T1000 (cell line): ENCODE results near the gene TMEM273.

ENCODE experiments used
- DNase-seq: peaks from one replicate; lab custom pipeline; 2025; ENCODE audit warnings: mixed read lengths; lab: John Stamatoyannopoulos, UW

The TMEM273 gene, protein sequence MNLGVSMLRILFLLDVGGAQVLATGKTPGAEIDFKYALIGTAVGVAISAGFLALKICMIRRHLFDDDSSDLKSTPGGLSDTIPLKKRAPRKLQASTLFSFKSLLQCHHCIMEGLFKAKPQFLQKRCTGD

DNA sequence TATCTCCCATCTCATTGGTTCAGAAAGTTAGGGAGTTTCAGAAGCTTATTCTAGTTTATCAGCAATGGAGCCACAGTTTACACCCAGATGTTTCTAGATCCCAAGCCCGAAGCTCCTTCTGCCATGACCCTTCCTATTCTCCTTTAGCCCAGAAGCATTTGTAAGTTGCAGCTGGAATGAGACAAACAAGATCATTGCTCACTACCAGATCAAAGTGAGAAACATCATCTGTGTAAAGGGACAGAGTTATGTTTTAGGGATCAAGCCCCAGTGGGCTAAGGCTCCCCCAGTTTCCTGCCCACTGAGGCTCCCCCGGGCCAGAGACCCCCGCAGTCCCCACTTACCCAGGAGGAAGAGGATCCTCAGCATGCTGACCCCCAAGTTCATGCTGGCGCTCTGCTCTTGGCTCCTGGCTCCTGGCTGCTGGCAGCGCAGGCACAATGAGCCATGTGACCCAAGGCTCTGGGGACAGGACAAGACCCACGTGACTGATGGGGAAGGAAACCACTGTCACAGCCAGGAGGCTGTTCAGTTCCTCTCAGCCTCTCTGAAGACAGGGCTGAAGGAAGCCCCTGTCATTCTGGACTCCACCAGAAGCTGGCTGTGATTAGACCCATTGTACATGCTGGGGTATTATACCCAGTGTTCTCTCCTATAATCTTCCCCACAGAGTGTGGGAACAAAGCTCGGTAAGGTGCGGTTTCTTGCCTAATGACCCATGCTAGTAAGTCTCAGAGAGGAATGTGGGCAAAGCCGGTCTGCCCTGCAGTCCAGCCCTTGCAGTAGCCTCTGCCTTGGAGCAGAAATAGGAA, at the start of gene TMEM273:
Gene TMEM273, minus strand, starts transcription at position 442 of the 812 bp plus-strand sequence. Its CDS starts 55 bp downstream, at position 387.
- no peak for DNase-seq

DNA sequence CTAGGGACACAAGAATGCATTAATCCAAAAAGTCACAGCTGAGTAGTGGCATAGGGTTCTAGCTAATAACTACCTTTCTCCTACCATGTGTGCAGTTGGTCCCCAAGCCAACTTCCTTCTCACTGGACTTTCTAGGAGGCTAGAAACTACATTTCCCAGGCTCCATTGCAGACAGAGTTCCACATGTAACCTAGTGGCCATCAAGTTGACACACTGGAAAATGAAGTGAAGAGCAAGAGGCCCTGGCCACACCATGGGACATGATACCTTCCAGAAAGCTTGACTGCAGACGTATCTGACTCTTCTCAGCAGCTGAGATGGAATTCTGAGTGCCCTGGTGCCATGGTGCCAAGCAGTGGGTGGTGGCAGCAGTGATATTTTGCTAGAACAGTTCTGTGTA, 49.8 kb upstream of the TMEM273 start:
- no peak for DNase-seq

DNA sequence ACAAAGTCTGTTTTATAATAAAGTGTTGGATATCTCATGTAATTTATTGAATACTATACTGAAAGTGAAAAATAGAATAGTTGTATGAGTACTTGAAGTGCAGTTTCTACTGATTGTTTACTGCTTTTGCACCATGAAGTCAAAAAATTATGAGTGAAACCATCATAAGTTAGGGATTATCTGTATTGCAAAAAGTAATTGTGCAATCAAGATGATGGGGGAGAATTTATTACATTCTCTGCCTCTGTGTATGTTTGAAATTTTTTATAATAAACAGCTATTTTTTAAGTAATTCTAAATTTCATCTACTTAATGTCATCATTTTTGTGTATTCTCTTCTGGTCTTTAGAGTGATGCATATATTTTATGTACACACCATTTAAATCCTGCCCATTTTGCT, 47.2 kb upstream of the TMEM273 start:
- no peak for DNase-seq

DNA sequence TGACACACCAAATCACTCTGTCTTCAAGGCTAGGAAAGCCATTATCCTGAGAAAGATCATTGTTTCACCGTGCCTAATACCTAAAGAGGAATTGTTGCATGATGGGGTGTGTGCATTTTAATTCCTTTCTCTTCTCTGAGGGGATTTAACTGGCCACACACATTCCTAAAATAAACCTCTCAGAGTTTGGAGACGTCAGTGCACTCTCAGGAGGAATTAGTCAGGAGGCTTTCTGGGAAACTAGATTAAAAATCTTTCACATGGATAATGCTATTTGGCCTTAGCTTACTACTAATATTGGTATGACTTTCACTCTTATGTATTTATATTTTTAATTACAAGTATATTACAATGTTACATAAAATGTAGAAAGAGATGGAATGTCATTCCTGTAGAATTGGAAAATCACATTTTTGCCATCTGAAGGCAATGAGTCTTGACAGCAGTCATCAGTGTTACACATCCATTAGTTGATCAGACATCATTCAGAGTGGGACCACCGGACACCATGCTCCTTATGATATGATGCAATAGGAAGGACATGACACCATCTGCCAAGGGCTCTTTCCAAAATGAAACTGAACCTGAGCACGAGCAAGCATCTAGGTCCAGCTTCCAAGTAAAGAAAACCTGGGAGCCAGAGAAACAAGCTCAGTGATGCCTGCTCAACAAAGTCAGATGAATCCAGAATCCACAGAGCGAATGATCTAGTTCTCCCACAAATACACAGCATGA, 43.1 kb upstream of the TMEM273 start:
- no peak for DNase-seq

DNA sequence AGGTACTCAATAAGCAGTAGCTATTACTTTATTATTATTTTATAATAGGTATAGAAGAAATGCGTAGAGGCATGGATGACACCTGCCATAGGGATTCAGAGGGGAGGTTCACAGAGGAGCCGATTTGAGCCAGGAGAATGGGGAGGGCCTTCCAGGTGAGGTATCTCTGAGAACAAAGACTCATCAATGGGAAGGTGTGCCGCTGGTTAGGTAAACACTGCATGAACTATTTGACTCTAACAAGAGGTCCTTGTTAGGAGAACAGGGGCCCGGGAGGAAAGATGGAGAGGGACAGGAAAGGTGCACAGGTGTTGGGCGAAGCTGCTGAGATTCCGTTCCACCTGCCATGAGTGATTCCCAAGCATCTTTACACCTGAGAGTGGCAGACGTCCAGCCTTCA, 41.8 kb upstream of the TMEM273 start:
- no peak for DNase-seq

DNA sequence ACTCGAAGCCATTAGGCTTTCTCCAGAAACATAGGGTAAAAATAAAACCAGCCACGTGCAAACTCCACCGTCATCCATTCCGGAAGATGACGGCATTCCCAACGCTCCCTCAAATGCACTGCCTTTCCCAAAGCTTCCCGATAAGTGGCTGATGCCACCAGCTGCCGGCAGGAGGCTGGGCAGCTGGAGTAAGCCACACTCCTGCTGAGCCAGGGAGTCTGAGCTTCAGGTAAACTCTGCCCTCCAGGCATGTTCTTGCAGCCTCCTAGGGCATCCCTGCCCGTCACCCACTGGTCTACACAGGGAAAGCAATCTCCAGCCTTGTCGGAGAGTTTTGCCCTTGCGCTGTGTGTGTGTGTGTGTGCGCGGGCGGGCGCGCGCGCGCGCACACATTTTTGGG, 40.5 kb upstream of the TMEM273 start:
- DNase-seq: no peak

DNA sequence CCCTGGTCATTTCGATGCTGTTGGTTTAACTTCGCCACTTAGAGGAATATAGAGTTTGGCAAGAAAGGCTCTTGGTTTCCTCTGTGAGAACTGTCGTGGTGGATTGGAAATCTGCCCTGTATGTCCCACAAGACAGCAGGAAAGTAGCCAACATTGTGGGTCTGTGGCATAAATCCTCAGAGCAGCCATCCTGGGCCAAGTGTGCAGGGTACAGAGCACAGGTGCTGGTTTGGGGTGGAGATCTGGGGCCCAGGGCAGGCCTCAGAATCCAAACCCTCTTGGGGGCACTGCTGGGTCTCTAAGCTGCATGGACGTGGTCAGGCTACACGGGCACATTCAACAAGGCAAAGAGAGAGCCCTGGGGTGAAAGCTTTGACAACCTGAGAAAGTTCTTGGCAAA, 39.2 kb upstream of the TMEM273 start:
- DNase-seq: no peak

DNA sequence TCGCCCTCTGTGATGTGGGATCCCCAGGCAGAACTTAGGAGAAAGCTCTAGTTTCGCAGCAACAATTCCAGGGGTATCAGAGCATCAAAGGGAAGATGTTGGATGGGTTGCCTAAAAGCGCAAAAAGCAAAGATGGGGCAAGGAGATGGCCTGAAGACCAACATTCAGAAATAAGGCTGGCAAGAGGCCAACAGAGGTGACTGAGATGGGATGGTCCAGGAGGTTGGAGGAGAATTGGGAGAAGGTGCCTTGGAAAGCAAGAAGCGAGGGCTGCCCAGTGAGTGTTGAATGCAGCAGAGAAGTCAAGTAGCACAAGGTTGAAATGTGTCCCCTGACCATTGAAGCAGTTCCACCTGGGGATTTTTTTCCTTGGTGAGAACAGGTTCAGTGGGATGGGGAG, 38.4 kb upstream of the TMEM273 start:
- no peak for DNase-seq

DNA sequence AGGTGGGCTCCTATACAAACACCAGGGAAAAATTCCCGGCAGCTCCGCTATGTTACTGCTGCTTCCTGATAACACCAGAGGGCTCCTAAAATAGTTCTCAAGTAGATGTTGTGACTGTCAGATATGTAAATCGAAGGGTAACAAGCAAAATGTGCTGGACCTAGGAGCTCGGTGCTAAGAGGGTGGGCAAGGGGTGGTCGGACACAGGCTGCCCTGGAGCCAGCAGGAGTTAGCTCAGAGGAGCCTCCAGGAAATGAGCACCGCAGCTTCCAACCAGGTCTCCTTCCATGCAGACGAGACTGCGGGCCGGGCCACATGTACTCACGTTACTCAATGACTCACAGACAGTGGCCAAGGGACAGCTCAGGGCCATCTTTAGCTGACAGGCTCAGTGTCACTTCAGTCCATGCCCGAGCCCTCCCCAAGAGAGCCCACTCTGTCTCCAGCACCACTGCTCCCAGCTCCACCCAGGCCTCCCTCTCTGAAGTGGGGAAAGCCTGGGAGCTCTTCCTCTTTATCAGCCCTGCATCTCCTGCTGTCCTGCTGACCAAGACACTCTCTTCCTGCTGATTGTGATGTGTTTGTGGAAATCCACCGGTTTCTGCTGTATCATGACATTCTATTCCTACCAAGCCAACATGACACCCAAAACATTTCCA, 37.2 kb upstream of the TMEM273 start:
- DNase-seq: no peak

DNA sequence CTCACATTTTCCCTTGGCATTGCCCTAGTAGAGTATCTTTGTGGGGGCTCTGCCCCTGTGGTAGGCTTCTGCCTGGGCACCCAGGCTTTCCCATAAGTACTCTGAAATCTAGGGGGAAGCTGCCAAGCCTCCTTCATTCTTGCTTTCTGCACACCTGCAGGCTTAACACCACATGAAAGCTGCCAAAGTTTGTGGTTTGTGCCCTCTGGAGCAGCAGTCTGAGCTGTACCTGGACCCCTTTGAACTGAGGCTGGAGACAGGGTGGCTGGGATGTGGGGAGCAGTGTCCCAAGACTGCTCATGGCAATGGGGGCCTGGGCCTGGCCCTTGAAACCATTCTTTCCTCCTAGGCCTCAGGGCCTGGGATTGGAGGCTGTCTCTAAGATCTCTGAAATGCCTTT, 35.0 kb upstream of the TMEM273 start:
- DNase-seq: no peak

DNA sequence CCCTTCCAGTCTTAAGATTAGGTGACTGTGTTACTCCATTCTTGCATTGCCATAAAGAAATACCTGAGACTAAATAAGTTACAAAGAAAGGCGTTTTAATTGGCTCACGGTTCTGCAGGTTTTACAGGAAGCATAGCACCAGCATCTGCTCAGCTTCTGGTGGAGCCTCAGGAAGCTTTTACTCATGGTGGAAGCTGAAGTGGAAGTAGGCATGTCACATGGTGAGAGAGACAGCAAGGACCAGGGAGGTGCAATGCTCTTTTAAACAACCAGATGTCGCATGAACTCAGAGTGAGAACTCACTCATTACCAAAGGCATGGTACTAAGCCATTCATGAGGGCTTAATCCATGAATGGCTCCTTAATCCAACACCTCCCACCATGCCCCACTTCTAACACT, 34.0 kb upstream of the TMEM273 start:
- DNase-seq: no peak

DNA sequence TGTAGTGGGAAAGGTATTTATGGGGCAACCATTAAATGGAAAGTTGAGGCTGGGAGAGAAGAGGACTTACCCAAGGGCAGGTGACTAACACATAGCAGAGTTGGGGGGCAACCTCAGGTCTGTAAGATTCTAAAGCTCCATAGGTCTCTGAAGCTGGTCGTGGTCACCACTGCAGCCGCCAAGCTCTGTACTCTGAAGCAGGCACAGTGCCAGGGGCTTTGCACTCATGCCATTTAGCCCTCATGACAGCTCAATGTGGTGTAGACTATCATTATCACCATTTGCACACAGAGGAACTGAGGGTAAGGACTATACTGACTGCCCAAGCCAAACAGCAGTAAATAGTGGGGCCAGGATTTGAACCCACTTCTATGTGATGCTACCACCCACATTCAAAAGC, 32.5 kb upstream of the TMEM273 start:
- DNase-seq: no peak

DNA sequence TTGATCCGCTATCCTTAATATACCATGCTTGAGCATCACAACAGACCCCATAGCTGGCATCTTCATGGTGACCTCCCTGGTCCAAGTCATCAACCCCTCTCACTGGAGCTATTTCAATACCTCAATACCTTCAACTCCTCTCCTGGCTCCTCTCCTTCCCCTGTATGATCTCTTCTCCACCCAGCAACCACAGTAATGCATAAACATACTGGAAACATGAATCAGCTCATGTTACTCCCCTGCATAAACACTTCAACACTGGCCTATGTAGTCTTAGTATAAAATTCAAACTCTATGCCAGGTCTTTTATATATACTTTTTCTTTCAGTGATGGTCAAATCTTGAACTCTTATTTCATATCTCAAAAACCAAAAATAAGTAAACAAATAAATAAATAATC, 31.8 kb upstream of the TMEM273 start:
- DNase-seq: no peak

DNA sequence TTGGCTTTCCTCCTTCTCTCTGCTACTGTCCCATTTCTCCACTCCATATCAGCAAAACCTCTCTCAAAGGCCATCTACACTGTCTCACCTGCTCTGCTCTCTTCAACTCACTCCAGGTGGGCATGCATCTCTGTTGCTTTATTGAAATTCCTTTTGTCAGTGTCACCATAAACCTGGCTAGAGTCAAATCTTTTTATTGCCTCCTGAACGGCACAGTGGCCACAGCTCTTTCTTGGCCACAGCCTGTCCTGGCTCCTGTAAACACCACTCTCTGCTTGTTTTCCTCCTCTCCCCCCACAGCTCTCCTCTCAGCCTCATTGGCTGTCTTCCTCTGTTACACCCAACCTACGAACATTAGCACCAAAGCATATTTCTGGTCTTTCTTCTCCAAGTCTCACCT, 31.1 kb upstream of the TMEM273 start:
- DNase-seq: no peak

DNA sequence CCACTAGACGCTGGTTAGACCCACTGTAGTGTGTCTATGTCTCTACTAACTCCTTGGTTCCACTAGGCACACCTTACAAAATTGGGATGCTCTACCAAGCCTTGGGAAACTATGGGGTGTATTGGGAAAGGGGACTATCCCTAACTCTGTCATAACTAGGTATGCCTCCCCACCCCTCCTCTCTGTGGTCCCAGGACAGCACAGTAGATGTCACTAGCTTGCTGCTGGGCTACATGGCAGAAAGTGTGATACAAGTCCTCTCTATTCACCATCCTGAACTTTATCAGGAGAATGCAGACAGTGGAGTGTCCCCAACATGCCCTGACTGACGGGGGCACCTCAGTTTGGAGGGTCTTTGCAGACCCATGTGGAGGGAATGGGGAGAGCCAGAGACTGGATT, 30.3 kb upstream of the TMEM273 start:
- DNase-seq: no peak

DNA sequence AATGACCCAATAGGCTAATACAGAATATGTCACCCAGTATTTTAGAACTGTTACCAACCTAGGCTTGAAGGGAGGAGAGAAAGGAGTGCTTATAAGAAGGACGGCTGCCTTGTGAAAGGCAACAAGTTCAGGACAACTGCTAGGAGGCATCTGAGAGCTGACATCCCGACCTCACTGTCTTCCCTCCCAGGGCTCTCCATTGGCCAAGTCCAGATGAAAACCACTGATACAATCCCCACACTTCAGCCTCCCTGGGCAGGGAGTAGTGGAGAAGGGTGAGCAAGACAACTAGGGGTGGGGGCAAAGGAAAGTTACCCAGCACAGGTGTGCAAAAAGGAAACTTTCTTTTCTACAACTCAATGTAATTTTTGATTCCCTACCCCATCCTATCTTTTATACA, 29.5 kb upstream of the TMEM273 start:
- DNase-seq: no peak

DNA sequence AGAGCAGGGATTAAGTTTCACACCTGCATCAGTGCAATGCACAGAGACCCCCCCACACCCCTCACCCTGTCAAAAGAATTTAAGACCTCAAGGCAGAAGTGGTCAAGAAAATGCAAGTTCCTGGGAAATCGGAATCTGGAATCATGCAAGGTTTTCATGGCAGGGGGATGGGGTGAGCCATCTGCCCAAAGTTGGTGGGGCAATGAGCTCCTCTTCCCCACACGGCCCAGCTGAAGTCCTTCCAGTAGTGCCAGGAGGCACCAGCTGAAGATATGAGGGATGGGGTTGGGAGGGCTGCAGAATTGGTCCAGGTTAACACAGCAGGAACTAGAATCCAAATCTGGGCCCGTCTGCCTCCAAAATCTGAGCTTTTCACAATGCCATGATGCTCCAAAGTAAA, 25.0 kb upstream of the TMEM273 start:
- no peak for DNase-seq

DNA sequence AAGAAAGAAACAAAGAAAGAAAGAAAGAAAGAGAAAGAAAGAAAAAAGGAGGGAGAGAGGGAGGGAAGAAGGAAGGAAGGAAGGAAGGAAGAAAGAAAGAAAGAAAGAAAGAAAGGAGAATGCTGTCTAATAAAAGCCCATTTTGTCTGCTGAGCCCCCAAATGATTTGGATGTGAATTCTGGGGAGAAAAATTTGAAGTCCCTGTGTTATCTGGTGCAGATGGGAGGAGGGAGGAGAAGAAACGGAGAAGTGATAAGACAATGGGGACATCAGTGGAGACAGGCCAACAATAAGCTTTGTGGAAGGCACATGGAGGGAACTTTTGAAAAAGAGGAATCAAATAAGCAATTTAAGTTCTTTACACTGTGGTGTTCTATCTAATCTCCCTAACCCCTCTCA, 24.6 kb upstream of the TMEM273 start:
- no peak for DNase-seq

DNA sequence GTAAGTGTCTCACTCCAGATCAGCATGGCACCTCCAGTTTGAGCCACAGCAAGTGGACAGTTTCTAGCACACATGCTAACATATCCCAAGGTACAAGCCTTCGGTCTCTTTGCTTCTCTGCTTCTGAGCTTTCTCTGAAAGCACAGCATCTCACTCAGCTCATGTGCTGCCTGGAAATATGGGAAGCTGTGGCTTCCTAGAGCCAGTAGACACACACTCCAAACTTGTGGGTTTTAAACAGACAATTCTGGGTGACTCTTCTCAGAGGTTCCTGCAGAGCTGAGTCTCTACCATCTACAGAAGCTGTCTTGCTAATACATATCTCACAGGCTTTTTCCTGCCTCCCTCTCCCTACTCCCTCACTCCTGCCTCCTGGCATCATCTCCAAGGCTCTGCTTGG, 23.9 kb upstream of the TMEM273 start:
- DNase-seq: no peak

DNA sequence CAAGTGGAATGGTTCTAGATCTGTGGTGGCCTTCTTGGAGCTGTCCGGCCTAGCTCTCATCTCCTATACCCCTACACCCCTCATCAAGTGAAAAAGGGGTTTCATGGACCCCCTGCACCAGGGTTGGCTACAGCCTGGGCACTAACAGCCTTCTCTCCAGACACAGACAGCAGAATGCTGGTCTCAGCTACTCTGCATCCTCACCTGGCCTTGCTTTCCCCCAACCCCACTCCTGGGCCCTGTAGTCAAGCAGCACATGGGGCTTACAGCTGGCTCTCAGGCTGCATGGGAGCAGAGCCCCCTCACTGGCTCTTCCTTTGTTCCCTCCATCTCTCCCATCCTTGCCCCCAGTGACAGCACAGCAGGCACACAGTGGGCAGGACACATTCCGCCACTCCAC, 20.8 kb upstream of the TMEM273 start:
- DNase-seq: no peak

DNA sequence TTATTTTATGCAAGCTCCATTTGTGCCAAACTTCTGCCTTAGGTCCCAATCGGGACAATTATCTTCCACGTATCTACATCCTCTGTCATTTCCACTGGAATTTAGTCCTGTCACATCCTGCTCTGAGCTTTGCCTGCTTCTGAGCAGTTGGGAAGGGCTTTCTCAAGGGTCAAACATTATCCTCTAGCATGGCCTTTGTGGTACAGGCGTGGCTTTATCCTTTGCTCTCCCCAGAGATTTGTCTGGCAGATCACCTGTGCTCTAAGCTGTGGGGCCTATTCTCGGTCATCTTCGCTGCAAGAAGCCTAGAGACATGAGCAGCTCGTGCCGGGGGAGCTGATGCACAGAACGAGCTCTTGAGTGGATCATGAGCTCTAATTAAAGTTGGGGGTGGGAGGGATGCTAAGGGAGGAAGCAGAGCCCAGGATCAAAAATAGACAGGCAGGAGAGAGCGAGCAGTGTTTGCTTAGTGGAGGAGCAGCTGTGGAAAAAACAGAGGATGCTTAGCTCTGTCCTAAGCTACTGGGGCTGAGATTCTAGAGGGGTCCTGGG, 19.8 kb upstream of the TMEM273 start:
- no peak for DNase-seq

DNA sequence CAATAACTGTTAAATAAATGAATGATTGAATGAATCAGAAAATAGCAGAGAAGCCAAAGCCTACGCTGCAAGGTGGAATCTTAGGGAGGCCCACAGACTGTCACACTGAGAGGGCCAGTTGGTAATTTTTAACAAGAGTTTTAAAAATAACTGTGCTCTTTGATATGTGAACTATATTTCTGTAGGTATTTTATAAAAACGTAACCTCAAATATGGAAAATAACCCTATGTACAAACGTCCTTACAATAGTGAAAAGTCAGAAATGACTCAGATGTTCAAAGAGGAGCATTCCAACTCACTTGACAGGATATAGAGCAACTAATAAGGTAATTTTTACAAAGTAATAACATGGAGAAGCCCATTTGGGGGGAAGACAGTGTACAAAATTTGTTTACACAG, 18.9 kb upstream of the TMEM273 start:
- no peak for DNase-seq

DNA sequence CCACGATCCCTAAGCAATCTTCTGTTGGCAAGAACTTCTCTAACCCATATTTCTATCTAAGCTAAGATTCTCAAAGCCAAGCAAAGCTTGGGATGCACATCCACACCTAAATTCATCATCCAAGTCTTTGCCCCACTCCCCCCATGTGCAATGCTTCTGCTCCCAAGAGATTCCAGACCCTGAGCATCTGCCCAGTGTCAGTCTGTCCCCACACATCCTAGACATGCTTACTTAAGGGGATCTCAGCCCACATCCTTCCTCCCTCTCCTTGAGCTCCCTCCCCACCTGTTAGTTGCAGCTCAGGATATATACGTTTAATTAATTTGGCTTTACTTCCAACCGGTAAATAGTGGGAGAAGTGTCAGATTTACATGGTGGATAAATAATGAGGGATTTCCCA, 17.0 kb upstream of the TMEM273 start:
- no peak for DNase-seq
